NCI-H2029 treated with DMSO at 0.1 percent for 48 hours (cell line): ENCODE data around the gene TMEM150A.
"Not testable (repeated sequence)": the region's sequence is repeated elsewhere in the genome, so short reads cannot be mapped to it uniquely, and the experiment has no call there.

ENCODE experiments used
- DNase-seq: peaks from one replicate; lab custom pipeline; 2025; lab: John Stamatoyannopoulos, UW

Gene TMEM150A

DNA sequence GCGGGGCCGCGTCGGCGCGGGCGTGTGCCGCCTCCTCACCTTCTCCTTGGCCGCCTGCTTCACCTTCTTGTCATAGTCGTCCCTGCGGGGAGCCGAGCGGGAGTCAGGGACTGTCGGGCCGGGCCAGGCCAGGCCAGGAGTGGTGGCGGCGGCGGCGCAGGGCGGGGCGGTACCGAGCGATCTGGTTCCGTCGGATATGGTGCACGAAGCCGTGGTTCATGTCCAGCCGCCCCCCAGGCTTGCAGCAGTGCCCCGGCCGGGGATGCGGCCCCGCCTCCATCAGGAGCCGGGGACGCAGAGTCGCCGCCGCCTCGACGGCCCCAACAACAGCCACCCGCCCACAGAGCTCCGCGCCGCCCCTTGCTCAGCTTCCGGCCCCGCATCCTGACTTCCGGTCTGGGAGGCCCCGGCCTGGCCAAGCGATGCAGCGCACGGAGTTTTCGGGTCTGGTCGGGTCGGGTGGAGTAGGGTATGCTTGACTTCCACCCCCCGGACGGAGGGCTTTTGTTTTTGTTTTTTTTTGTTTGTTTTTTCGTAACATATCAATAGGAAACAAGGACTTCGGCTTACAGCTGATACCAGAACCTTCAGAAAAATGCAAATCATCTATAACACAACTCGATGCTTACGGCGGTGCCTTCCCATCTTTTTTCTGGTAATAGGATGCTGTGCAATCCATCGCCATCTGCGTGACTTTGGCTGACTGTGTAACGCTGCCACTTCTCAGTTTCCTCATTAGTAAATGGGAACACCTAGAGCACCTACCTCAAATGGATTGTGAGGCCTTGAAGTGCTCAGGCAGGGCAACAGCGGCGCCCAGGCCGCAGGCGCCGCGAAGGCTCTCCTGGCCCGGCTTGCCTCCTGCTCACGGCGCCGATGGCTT lies 9.4 kb upstream of the TMEM150A start, which contains the start of gene C2orf68:
C2orf68 (minus strand) TSS at position 362 of the 883 bp plus-strand sequence; CDS start at position 280, 82 bp downstream.
- peak; percentile 65 for DNase-seq

DNA sequence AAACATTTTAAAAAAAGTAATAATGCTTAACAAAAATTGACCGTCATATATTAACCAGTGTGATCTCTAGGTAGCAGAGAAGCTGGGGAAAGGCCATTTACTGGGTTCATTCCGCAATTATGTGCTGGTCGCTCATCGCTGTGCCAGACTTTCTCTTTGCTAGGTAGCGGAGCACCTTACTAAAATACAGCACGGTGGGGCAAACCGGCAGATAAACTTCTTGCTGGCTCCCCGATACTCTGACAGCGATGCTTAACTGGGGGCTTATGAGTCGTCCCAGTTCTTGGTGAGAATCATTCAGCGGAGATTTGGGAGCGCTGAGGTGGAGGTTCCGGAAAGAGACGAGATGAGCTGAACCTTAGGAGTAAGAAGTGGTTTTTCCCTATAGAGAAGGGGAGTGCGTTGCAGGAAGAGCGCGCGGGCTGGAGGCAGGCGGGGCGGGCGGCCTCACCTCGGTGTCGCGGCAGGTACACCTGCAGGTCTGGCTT lies 8.8 kb upstream of the TMEM150A start:
- DNase-seq, result no peak

DNA sequence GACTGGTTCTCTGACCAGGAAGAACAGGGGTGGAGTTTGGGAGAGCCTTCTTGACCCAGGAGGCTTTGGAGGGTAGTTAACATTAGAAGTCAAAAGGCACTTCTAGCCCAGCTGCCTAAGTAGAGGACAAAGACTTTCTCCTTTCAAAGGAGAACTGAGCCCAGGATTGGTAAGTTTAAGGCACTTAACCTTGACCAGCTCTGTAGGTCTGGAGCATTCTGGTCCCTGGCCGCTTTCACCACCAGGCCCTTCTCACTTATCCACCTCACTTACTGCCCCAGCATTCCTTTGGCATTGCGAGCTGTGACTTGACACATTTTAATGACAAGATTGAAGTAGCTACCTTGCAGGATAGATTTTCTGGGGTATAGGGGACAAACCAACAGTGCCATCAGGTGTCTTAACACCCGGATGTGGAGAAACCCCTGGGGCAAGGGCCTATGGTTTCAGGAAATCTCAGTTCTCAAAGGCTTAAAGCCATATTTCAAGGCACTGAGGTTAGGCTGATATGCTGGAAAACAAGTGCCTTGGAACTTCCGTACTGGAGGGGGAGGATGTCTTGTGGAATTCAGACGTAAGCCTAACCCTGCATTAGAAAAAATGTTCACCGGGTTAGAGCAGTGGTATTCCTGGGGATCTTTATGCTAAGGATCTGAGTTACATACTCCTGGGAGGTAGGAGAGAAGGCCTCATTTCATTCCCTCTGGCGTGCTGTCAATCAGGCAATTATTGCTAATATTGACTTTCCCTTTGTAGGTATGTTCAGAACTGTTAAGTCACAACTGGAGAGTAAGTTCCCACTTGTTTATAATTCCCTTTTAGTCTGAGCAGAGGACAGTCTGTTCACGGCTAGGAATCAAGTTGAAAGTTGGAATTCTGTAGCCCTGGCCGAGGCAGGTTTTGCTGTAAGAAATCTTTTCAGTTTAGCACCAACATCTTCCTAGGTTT lies 5.0 kb upstream of the TMEM150A start:
- DNase-seq, result no peak

DNA sequence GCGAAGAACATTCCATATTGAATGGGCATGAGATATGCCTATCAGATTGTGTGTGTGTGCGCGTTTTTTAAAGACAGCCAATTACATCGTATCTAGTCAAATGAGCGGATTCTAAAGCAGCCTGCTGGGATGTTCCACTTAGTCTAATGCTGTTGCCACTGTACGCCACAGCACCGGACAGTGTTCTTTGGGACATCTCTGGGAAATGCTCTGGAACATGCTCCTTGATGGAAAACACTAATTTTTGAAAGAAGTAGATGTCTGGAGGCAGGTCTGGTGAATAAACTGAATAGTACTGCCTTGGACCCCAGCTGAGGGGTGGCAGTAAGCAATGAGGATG lies 3.6 kb upstream of the TMEM150A start:
- no peak for DNase-seq

DNA sequence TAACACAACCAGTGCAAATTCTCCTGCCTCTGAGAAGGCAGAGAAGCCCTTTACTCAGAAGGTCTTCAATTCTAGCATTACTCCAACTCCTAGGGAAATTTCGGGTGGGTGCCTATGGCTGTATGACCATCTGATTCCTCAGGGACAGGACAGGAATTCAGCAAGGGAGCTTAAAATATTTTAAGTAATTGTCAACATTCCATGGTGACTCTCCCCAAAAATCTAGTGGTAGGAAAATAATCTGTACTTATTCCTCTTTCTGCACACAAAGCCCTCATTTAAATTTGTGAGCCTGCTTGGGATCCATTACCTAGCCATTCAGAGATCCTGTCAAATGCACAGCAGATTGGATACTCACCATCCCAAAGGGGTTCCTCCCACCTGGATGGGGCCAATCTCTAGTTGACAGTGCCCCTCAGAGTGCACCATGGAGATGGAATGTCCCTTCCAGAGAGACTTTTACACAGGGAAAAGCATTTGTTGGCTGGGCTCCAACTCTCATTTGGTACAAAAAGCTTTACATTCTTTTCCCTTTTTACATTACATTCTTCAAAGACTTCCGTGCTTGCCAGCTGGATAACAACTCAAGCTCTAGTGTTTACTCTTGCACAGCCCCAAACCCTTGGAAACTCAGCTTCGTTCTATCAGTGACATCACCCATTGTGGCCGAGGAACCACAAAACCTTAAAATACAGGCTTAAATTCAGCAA lies 3.1 kb upstream of the TMEM150A start:
- no peak for DNase-seq

DNA sequence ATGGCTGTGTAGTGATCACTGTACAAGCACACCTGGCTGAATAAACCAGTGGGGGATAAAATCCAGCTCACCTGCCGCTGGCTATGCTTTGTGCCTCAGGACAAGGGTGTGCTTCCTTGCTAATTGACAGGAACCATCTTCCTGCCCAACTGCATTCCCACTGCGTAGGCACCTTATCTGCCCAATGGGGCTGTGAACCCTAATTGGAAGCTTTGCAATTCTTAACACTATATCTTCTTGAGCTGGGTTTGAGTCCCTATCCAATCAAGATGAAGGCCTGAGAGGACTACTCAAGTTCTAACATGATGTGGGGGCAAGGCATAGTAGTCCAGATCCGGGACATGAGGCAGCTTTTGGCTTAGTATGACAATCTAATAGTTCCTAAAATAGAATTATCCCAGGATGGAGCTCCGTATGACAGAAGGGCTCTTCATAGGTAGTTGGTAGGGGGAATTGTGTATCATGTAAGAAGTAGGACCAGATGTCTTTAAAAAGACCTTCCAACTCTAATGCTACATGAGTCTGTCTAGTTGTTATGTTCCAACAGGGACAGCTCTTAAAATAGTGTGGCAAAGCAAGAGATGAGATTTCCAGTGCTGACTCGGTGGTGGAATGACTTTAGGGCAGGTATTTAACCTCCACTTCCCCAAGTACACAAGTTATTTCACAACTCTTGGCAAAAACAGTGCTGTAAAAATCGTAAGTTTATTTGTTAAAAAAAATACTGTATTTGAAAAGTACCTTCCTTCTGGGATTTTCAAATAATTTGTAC lies 2.3 kb upstream of the TMEM150A start:
- DNase-seq, result no peak

DNA sequence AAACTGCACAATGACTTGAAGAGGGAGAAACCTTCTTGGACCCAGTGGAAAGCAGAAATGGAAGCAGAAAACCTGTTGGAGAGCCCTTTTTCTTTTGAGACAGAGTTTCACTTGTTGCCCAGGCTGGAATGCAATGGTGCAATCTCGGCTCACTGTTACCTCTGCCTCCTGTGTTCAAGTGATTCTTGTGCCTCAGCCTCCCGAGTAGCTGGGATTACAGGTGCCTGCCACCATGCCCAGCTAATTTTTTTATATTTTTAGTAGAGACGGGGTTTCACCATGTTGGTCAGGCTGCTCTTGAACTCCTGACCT lies 1.6 kb upstream of the TMEM150A start:
- DNase-seq, result not testable (repeated sequence)

DNA sequence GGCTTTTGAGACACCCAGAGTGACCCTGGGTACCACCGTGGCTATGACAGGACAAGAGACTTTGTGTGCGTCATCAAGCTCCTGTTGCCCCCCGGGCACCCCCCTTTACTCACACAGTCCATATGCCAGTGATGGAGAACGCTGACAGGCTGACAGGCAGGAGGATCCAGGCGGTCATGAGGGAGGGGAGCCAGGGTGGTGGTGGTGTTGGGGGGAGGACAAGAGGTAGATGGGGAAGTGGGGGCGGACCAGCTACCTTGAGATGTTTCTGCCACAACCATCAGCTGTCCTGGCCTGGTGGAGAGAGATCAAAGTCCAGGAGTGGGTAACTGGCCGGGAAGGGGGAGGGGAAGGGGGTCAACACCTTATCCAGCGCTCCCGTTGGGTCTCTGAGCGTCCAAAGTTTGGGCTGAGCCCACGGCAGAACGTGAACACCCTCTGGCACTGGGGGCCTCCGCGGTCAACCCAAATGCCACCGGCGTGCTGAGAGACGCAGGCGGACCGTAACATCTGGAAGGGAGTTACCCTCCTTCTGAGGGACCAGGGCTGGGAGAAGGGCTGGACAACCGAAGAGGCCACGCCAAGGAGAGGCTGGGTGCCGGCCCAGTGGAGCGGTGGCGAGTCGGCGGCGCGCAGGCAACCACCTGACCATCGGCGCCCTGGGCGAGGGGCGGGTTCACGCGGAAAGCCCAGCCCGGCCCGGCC lies 575 bp downstream of the TMEM150A start:
- no peak for DNase-seq

DNA sequence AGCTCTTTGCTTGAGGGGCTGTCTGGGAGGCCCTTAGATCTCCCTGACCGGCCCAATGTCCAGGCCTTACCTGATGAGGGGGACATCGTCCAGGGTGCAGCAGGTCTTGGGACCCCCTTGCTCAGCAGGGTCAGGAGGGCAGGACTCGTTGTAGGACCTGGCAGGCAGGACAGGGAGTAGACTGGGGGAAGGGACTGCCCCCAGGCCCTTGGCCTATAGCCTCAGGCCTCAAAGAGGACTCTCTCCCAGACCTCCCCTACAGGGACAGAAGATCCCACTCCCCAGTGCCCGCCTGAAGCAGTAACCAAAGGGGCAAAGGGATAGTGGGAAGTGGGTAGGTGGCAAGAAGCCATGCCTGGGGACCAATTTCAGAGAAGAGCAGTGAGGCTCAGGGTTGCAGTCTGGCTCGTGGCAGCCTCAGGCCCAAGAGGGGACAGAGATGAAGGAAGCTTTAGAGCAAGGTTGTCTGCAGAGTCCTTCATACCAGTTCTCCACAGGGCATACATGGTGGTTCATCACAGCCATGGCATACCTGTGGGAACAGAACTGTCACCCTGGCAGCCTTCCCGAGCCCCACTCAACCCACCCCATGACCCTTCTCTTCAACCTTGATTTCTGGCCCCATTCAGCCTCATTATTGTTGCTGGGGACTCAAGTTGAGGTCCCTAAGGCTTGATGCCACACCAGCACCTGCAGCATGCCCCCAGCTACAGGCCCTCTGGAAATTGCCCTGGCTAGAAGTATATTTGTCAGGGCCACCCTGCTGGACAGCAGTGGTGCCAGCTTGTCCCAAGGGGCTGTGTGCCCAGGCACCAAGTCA lies 1.3 kb downstream of the TMEM150A start:
- no peak for DNase-seq

DNA sequence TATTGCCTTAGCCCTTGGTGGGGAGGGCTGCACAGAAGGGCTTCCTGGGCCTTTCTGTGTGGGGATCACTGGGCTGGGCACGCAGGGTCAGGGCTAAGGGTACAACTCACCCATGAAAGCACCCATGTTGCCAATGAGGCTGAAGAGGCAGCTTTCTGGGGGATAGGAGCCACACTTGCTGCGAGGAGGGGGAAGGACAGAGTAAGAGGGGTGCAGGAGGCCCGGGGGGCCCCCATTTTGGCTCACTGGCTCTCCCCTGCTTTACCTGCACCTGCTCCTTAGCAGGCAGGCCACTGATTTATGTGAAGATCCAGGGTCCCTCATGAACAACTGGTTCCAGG lies 2.3 kb downstream of the TMEM150A start:
- DNase-seq, result no peak

DNA sequence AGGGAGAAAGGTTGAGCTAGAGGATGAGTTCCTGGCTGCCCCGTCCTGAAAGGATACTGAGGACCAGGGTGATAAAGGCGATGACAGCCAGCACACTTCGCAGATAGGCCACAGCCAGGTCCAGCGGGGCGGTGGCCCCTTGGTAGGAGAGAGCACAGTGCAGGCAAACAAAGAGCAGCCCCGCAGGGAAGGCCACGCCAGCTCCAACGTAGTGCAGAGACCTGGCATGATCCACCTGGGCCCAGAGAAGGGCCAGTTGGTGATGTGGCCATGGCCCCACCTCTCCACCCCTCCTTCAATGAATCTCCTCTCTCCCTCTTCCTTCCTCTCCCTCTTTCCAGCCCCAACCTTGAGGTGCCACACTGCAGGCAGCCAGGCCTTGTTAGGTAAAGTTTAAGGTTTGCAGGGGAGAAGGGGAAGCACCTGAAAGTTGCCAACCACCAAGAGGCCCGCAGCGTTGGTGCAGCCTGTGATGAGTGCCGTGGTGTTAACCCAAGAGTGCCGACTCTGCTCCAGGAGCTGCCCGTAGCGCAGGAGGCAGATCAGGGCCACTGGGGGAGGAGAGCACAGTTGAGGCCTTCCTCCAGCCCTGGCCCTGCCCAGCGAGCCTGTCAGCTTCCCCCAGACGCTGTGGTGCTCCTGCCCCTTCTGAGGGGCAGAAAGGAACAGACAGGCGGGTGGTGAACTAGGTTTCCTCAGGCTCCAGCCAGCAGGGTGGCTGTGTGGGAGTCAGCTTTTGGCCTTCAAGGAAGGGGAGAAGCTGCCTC lies 2.8 kb downstream of the TMEM150A start:
- DNase-seq, result no peak

DNA sequence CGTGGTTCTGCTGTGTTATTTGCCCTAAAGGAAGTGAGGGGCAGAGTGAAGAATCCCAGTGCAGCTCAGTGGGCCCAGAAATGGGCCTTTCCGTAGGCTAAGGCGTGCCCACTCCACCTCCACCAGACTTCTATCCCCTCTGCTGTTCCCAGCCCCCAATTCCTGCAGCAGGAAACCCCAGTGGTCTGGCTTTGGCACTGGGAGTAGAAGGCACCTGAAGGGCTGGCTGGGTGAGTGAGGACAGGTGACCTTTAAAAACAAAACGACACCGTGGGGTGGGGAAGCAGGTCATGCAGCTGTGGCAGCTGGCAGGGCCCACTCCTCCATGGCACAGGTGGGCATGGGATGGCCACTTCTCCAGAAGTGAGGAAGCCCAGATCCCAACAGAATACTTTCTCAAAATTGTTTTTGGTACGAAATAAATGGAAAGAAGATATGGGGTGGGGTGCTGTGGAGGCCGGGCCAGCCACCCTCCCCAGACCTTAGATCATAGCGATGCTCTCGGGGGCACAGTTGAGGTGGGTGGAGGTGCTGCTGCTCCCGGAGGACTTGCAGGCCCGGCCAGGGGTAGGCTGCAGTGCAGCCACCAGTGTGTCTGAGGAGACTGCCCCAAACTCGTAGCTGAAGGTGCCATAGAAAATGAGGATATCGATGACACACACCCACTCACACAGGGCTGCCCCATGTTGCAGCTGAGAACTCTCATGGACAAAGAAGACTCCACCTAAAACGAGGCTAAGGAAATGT lies 3.7 kb downstream of the TMEM150A start:
- DNase-seq, result no peak

DNA sequence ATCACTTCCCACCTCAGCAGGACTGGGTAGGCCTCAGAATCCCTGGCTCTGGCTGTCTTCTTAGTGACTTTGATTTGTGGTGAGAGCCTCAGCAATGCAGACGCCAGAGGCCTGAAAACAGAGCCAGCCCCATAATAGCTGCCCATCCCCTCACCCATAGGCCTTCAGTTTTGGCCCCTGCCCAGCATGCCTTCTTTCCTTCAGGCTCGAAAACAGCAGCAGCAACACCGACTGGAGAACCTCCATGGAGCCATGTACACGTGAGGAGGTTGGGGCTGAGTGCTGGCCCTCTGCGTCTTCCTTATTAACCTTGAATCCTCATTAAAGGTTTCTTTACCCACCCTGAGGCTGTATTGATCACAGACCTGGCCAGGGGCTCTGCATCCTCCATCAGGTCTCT lies 5.3 kb downstream of the TMEM150A start:
- no peak for DNase-seq

DNA sequence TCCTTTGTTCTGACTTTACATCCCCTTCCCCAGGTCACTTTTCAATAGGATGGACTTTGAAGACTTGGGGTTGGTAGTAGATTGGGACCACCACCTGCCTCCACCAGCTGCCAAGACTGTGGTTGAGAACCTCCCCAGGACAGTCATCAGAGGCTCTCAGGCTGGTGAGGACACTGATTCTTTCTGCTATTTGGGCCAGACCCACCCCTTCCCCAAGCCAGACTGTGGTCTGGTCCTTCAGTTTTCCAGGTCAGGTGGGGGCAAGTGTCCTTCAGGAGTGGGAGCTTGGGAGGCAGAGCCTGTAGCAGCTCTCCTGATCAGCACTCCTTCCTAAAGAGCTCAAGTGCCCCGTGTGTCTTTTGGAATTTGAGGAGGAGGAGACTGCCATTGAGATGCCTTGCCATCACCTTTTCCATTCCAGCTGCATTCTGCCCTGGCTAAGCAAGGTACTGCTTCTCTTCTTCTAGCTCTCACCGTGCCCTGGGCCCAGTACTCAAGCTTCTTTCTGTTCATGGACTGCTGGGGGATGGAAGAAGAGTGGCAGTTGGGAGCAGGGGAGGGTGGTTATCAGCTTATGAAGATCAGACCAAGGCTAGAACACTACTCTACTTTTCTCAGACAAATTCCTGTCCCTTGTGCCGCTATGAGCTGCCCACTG lies 5.9 kb downstream of the TMEM150A start:
- no peak for DNase-seq

DNA sequence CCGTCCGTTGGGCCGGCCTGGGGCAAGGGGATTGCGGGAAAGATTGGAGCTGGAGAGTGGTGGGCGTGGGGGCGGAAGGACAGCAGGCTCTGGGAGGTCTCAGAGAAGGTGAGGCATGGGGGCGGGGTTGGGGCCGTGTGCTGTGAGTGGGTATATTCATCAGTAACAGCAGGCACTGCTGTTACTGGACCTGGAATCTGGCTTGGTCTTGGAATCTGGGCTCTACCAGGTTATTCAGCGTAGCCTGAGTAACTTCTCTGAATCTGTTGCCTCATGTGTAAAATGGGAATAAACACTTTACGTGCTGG lies 6.5 kb downstream of the TMEM150A start:
- DNase-seq, result no peak

DNA sequence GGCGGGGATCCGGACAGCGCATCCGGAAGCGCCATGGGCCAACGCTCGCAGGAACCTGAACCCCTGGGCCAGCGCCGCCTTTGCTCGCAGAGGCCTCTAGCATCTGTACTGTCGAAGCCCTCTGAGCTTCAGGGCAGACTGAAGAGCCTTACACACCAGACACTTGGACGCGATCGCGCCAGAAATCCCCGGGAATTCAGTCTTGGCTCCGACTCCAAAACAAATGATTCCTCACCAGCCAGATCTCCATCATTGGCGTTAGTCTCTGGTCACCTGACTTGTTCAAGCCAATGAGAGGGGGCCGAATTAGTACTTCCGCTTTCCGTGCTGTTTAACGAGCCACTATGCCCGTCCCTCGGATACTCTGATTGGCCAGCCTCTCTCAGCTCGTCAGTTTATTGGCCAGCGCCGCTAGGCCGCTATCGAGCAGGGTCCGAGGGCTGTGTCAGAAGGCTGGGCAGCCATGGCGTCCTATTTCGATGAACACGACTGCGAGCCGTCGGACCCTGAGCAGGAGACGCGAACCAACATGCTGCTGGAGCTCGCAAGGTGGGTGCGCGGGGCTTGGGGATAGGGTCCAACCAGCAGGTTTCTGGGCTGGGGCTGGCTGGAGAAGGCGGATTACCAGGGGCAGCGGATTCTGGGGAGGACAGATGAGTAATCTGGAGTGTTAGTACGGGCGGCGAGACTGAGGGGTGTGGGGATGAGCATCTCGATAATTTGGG lies 7.0 kb downstream of the TMEM150A start, which contains the start of gene RNF181:
RNF181 (plus strand) TSS at position 445 of the 725 bp plus-strand sequence; CDS start at position 464, 19 bp downstream.
- peak; percentile 94 for DNase-seq

DNA sequence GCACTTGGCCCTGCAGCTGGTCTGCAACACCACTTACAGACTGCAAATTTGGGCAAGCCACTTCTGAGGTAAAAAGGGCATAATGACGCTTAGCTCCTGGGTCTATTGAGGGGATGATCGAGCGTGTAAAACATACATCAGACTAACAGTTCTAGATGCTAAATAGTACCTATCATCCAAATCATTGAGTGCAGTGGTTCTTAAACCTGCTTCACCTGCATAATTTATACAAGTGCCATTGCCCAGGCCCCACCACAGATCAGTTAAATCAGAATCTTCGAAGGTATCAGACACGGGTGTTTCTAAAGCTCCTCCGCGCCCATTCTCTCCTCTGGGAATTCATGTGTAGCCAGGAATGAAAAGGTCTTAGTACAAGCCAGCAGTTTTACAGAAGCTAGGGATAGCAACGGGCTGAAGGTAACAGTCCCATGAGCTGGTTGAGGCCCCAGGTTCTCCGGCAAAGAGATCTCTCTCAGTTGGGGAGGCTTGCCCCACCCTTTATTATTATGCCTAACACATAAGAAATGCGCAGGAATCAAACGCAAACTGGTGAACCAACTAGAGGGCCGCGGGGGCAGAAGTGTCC lies 7.7 kb downstream of the TMEM150A start:
- DNase-seq, result no peak
